HG03064 (cell line): ENCODE results near the gene SLC25A33.

Source experiments
- ATAC-seq: cut with Tn5 transposase; IDR thresholded peaks from one replicate; pipeline ENCODE4 v1.9.1; 2021; ENCODE audit warnings: low read depth; ENCODE audit not compliant: unreplicated experiment

Gene SLC25A33

DNA sequence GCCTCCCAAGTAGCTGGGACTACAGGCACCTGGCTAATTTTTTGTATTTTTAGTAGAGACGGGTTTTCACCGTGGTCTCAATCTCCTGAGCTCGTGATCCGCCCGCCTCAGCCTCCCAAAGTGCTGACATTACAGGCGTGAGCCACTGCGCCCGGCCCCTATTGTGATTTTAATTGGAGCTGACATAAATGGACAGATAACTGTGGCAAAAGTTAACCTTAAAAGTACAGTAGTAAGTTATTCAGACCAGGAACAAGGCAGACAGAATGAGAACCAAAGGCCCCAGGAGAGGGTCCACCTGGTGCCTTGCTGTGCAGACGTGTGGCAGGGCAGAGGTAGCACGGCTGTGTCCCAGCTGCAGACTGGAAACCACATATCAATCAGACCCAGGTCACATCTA, 60.5 kb downstream of the SLC25A33 start:
- ATAC-seq: no peak

DNA sequence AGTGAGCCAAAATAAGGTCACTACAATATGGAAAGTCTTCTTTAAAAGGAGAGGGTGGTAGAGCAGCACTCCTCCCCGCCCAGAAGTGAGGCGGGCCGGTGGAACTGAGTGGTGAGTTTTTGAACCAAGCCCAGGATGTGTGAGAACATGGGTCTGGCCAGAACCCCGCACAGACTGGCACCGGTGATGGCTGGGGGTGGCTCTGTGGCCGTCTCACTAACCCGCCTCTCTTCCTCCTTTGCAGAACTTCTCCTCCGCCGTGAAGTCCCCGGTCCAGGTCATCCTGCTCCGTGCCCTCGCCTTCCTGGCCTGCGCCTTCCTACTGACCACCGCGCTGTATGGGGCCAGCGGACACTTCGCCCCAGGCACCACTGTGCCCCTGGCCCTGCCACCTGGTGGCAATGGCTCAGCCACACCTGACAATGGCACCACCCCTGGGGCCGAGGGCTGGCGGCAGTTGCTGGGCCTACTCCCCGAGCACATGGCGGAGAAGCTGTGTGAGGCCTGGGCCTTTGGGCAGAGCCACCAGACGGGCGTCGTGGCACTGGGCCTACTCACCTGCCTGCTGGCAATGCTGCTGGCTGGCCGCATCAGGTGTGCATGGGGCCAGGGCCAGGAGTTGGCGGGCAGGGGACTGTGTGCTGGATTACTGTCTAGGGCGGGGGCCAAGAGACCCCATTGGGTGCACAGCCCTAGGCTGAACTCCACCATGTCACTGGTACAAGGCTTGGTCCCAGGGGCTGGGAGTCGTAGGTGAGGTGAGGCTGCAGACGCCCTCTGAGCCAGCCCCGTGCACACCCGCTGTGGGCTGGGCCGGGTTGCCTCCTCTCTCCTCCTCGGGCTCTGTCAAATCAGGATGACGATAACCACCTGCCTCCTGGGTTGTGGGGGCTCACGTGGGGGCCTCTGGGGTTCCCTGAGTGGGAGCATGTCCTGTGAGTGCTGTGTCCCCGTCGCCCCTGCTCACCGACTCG, 61.9 kb downstream of the SLC25A33 start:
- no peak for ATAC-seq

DNA sequence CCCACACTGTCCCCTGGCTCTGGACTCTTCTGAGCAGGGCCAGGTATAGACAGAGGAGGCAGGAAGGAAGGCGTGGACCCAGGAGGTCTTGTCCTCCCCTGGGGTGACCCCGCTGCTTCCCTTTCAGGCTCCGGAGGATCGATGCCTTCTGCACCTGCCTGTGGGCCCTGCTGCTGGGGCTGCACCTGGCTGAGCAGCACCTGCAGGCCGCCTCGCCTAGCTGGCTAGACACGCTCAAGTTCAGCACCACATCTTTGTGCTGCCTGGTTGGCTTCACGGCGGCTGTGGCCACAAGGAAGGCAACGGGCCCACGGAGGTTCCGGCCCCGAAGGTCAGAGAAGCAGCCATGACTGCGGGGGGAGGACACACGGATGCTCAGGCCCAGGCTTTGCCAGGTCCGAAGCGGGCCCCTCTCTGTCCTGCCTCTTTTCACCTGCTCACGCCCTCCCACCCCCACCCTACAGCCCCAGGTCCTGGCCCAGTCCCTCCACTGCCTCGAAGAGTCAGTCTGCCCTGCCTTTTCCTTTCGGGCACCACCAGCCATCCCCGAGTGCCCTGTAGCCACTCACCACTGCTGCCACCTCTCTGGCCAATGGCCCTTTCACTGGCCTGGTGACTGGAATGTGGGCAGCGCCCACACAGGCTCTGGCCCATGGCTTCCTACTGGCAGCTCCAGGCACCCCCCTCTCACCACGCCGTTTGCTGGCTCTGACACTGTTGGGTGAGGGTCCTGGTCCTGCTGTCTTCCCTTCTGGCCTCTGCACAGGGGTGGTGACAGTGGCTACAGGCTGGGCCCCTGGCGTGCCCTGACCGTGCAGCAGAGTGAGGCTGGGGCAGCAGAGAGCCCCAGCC, 62.9 kb downstream of the SLC25A33 start:
- ATAC-seq: no peak

DNA sequence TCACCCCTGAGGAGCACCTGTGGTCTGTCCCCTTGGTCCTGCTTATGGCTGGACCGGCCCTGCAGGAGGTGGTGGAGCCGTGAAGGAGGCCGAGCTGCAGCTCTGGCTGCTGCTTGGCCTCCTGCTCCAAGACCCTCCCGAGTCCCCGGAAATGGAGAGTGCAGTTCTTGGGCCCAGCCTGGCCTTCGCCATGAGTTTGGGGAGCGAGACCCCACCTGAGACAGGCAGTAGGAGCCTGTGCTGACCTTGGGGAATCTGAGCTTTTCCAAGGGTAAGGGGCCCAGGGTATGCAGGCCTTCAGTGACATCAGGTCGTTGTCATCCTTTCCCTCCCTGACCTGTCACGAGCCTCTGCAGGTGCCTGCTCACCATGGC, 63.5 kb downstream of the SLC25A33 start:
- no peak for ATAC-seq

DNA sequence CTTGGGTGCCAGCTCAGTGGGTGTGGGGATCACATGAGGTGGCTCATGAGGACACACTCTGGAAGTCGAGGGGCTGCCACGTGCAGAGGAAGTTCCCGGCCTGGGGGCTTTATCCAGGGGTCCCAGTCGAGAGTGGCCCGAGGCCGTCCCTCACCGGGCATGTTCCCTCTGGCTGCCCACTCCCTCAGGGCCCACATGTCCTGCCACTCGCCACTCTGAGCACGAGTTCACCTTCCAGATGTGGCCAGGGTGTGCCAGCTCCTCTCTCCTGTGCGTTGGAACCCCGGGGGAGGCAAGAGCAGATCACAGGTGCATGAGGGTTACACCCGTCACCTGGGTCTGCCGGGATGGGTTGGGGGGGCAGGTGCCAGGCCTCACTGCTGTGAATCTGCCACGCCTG, 64.0 kb downstream of the SLC25A33 start:
- no peak for ATAC-seq

DNA sequence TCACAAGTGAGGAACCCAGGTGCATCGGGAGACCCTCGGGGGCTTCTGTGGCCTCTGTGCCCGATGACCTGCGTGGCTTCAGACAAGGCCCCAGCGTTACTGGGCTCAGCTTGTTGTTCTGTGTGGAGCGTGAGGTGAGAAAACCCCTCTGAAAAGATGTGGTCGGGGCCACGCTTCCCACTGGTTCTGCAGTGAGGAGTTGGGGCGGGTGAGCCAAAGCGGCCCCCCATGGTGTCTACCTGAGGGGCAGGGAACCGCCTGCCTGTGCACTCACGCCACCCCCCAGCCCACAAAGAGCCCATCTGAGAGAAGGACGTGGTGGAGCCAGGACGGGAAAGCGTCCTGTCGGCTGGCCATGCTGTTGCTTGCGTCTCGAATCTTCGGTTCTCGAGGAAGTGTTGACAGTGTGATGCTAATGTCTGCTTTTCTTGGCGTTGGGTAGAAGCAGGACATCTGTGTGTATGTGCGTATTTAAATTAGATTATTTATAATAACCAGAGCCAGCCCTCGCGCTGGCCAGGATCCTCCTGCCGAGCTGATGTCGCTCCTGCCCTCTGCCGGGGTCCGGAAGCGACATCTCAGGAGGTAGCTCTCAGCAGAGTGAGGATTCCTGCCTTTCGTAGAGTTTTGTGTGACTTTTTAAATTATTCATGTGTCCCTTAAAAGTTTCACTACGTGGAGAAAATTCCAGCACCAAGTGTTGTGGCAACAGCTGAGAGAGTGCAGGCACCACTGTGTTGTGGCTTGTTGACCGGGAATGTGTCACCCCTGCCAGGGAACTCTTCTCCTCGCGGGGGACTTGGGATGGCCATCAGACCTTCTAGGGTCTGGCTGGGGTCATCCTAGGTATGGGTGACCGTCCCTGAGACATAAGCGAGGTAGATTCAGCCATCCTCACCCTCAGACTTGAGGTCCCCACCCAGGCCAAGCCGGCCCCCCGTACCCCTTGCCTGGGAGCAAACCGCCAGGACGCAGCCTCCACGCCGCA, 64.8 kb downstream of the SLC25A33 start:
- no peak for ATAC-seq

DNA sequence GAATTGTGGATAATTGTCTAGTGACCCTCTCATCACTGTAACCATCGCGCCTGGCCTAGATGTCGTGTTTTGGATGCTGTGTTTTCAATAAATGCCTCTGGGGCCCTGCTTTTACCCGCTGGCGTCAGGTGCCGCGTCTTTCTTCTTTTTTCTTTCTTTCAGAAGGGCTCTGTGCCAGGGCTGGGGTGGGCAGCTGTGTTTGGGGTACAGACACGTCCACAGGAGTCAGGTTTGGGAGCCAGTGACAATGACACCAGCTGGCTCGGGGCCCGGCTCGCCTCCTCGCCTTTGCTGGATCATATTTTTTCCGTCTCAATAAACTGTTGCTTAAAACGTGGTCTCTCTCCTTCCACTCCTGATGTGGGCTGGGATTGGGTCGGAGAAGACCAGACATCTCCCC, 65.6 kb downstream of the SLC25A33 start:
- ATAC-seq: no peak

DNA sequence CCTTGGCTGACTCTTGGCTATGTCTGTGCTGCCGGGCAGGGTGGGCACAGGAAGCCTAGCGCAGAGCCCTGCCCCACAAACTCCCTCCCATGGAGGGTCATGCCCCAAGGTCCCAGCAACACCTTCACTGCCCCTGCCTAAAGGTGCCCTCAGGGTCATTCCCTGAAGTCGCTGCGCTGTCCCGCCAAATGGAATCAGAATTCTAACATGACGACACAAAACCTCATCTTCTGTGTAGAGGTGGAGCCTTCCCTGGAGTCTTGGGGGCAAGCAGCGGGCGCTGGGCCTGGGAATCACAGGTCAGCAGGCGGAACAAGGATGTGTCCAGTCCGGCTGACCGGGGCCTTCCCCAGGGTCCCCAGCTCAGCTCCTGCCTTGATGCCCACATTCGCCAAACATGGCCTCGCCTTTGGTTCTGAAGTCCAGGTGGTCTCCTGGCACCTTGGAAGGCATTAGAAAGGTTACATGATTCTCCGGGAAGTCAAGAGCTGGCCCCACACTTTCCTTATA, 66.7 kb downstream of the SLC25A33 start:
- ATAC-seq: no peak

DNA sequence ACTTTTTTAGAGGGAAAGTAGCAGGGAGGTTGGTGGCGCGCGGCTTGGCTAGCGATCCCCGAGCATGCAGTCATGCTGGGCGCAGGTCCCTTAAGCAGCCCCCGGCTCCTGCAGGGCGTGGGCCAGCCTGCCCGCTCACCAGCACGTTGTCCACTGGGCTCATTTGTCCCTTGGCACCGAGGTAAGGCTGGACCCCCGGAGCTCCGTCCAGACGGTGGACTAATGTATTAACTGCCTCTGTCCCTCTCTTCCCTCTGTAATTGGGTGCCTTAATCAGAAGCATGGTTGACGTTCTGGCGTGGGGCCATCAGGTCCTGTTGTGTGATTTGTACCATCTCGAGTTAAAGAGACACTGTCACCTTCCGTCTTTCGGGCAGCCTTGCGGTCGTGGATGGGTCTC, 67.2 kb downstream of the SLC25A33 start:
- no peak for ATAC-seq

DNA sequence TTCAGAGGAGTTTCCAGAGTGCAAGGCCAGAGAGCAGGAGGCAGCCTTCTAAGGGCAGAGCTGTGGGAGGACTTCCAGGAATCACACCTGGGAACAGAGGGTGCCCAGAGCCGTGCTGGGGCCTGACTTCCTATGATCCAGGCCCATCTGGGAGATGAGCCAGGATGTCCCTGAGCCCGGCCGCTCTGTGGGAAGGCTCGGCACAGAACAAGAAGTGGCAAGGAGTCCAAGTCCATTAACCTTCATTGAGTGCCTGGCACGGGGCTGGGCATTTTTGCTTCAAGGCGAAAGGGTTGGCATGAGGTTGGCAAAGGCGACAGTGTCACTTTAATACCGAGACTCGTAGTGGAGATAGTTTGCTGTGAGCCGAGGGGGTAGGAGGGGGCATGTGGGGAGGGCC, 67.7 kb downstream of the SLC25A33 start:
- no peak for ATAC-seq

DNA sequence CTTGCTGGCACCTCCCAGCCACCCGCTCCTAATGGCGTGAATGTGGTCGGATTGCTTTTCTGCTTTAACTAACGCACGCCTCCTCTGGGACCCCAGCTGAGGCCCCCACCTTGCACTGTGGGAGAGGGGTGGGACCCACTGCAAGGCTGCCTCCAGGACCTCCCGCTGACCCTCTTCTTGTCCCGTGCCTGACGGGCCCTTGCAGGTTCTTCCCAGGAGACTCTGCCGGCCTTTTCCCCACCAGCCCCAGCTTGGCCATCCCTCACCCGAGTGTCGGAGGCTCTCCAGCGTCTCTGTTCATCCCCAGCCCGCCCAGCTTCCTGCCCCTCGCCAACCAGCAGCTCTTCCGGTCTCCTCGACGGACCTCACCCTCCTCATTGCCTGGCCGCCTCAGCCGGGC, 68.1 kb downstream of the SLC25A33 start:
- ATAC-seq: no peak

DNA sequence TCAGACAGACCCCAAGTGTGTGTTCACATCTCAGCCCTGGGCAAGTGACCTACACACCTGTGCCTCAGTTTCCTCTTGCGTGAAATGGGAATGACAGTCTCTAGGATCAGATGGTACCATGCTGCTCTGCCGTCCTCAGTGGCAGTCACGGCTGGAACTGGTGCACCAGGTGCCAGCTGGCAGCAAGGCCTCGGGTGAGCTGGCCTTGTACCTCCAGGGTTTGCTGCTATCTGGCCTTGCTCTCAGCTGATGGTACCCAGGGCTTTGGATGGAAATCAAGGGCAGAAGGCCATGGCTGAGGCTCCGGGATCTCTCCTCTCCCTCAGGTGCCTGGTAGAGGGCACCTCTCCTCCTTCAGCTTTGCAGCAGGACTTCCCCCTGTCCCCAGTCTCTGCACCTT, 70.7 kb downstream of the SLC25A33 start:
- ATAC-seq: no peak

DNA sequence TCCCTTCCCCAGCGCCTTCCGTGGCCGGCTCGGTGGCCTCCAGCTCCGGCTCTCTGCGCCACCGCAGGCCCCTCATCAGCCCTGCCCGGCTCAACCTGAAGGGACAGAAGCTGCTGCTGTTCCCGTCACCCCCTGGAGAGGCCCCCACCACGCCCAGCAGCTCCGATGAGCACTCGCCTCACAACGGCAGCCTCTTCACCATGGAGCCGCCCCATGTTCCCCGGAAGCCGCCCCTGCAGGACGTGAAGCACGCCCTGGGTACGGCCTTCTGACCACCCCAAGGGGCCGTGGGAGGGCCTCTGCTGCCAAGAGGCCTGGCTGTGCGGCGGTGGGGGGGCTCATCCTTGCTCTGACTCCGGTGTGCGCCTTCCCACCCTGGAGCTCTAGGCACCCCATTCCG, 71.3 kb downstream of the SLC25A33 start:
- ATAC-seq: no peak

DNA sequence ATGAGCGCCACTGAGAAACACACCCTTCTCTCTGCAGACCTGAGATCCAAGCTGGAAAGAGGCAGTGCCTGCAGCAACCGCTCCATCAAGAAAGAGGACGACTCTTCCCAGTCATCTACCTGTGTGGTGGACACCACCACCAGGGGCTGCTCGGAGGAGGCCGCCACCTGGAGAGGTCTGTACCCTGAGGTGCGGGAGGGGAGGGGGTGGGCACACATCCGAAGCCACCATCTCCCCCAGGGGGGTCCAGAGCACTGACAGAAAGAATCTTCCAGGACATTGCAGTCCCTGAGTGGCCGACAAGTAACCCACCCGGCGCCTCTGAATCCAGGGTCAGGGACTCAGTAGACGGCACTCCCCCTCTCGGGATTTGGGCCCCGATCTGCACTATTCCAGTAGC, 72.5 kb downstream of the SLC25A33 start:
- no peak for ATAC-seq

DNA sequence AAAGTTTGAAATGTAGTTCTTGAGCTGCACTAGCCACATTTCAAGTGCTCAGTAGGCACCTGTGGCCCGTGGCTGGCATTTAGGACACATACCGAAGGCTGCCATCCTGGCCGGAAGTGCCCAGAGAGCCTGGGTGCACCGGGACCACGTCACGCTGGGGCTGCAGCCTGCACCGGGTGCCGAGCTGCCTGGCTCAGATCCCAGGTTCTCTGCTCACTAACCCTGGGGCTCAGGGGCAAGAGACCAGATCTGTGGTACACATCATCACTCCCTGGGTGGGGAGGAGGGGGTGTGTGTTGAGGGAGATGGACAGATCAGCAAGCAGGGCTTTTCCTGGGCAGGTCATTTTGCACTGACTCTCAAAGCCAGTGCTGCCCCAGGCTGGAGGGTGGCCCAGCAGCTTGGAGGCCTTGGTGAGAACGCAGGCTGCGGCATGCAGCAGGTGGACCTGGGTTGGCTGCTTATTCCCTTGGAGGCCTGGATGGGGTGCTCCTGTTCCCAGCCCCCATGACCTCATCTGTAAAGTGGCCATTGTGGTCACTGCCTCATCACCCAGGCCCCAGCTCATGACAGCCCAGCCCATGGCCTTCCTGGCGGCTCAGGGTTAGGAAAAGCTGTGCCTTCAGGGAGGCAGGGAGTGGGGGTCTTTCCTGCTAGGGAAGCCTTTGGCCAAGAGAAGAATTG, 73.0 kb downstream of the SLC25A33 start:
- no peak for ATAC-seq

DNA sequence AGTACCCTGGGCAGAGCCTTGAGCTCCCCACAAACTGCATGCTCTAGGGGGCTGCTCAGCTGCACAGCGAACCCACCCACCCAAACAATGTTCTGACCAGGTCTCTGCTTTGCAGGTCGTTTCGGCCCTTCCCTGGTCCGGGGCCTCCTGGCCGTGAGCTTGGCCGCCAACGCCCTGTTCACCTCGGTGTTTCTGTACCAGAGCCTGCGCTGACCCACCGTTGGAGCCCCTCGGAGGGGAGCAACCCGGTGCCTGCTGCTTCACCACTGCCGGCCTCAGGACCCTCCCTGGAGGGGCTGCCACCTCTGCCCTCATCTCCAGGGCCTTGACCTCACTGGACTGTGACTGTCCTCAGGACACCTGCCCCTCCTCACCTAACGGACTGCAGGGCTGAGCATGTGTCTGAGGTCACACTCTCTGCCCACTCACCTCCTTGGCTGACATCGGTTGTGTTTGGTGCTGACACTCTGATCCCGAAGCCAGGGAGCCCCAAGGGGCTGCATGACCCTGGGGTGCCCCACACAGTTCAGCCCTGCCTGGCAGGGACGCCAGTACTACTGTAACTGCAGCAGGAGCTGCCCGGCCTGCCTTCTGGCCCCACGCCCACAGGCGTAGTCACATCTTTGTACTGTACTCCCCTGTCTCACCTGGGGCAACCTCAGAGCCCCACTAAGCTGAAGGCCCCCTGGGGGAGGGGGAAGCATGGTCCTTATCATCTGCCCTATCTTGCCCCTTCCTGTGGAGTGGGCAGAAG, 73.8 kb downstream of the SLC25A33 start:
- no peak for ATAC-seq

DNA sequence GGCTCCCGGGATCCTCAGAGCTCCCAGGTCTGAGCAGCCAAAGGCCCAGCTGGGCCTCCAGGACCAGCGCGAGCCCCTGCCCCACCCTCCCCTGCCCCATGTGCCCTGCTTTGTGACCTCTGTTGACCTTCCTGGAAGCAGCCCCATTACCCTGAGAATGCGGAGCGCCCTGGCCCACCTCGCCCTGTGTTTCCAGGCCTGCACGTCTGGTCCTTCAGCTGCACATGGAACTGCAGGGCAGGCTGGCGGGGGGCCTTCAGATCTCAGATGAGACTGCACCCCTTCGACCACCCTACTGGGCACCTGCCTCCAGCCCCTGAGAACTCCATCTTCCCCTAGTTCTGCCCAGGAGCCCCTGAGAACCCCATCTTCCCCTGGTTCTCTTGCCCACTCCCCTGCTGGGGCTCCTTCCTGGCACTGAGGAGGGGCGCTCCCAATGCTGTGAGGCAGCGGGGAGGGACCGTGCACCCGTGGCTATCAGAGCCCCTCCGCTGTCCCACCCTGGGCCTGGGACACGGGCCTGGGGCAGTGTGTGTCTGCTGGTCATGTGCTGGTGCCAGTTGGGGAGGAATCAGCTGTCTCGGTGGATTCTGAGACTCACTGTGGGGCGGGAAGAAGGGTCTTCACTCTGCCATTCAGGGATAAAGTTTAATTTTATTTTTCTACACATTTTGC, 74.5 kb downstream of the SLC25A33 start:
- no peak for ATAC-seq

DNA sequence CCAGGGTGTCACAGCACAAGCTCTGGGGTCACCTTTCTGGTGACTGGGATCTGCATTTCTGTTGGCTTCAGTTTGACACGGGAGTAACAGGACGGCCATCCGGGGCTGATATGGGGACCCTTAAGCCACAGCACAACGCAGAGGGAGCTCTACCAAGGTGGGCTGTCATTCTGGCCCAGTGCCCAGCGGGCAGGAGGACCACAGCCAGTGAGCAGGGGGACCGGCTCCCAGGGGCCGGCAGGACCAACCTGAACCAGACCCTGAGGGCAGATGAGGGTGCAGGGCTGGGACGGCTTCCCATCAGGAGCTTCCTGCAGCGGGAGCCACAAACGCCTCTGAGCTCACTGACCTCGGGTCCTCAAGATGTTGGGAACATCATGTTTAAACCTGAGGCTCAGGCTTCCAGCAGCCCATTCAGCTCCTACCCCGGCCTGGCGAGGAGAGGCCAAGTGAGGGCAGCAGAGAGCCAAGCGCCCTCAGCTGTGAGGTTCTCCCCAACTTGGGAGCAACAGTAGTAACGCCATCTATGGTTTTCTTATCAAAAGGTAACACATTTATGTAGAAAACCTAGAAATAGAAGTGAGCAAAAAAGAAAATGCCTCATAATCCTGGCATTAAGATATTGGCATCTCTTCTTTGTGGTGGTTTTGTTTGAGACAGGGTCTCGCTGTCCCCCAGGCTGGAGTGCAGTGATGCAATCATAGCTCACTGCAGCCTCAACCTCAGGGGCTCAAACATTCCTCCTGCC, 76.2 kb downstream of the SLC25A33 start:
- ATAC-seq: no peak
